Measurements from ENCODE around the gene SCYGR5. TPM values are rescaled to one million over a fixed set of nuclear protein-coding genes. Genes with fewer than 3 reads are reported as not detected.

Gene SCYGR5
- total and polyA plus RNA-seq, 12 donors = not detected

DNA sequence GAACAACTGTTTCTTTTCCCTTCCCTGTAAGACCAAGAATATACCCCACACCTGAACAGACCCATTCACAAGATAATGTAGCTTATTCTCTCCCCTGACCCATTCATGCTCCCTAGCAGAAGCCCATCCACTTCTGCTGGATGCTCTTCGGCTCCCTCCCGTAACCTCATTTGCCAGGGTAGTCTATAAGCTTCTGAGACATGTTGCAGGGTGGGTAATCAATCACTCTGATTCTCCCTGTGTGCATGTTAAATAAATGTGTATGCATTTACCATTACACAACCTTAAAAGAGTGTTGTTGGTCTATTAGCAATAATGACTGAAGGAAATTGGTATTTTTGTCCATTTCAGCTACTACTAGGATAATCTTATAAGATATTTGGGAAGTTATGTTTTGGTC lies 49.9 kb downstream of the SCYGR5 start:
- 92 to 97% methylated on average over 2 of the region's 2 CpGs for WGBS, 2 donors
- H3K36me3 ChIP-seq = no peaks in the 10 kb centered on the region
- DNase-seq = no peak
- H3K27me3 ChIP-seq = peaks cover 0 to 18% (median 6%) of the 10 kb centered on the region in 7 donors
- intact Hi-C loops (cut with DNase I) = no loop called here
- TF ChIP-seq, protein P1, sequence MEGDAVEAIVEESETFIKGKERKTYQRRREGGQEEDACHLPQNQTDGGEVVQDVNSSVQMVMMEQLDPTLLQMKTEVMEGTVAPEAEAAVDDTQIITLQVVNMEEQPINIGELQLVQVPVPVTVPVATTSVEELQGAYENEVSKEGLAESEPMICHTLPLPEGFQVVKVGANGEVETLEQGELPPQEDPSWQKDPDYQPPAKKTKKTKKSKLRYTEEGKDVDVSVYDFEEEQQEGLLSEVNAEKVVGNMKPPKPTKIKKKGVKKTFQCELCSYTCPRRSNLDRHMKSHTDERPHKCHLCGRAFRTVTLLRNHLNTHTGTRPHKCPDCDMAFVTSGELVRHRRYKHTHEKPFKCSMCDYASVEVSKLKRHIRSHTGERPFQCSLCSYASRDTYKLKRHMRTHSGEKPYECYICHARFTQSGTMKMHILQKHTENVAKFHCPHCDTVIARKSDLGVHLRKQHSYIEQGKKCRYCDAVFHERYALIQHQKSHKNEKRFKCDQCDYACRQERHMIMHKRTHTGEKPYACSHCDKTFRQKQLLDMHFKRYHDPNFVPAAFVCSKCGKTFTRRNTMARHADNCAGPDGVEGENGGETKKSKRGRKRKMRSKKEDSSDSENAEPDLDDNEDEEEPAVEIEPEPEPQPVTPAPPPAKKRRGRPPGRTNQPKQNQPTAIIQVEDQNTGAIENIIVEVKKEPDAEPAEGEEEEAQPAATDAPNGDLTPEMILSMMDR (IDR thresholded peaks at IDR 0.05) = no peak
- no peaks in the 10 kb centered on the region for H3K9me3 ChIP-seq
- H3K4me1 ChIP-seq = peaks cover 0 to 16% (median 11%) of the 10 kb centered on the region in 9 donors
- no peak for ATAC-seq
- no peak overlapping the region for H3K4me3 ChIP-seq
- H3K27ac ChIP-seq = no peak overlapping the region

Other genes starting within 250 kb of the SCYGR5 start
- gene AGFG1, start 194.6 kb upstream of the SCYGR5 start, total RNA-seq = 10 to 100 TPM; 52.8 to 77.9 (median 59.0) TPM
- 10 to 100 TPM; 14.1 to 42.1 TPM for gene AGFG1, start 194.6 kb upstream of the SCYGR5 start, polyA plus RNA-seq
- gene SCYGR2, start 67.9 kb upstream of the SCYGR5 start, total RNA-seq = not detected
- not detected for gene SCYGR2, start 67.9 kb upstream of the SCYGR5 start, polyA plus RNA-seq
- gene SCYGR3, start 52.0 kb upstream of the SCYGR5 start, total RNA-seq = not detected
- not detected for gene SCYGR3, start 52.0 kb upstream of the SCYGR5 start, polyA plus RNA-seq
- gene SCYGR4, start 49.3 kb upstream of the SCYGR5 start, total RNA-seq = not detected
- gene SCYGR4, start 49.3 kb upstream of the SCYGR5 start, polyA plus RNA-seq = not detected
- 1 to 10 TPM in 4 of 10 donors, under 1 TPM in 6; 0.13 to 4.5 (median 0.74) TPM for gene SLC19A3, start 51.2 kb downstream of the SCYGR5 start, total RNA-seq
- 1 to 10 TPM in 1 of 2 donors, under 1 TPM in 1; 0.81 to 2.3 TPM for gene SLC19A3, start 51.2 kb downstream of the SCYGR5 start, polyA plus RNA-seq
- not detected for gene SCYGR6, start 58.0 kb downstream of the SCYGR5 start, total RNA-seq
- not detected for gene SCYGR6, start 58.0 kb downstream of the SCYGR5 start, polyA plus RNA-seq
- gene SCYGR7, start 61.5 kb downstream of the SCYGR5 start, total RNA-seq = not detected
- gene SCYGR7, start 61.5 kb downstream of the SCYGR5 start, polyA plus RNA-seq = not detected
- not detected for gene SCYGR8, start 79.1 kb downstream of the SCYGR5 start, total RNA-seq
- gene SCYGR8, start 79.1 kb downstream of the SCYGR5 start, polyA plus RNA-seq = not detected
- not detected for gene CCL20, start 147.0 kb downstream of the SCYGR5 start, total RNA-seq
- gene CCL20, start 147.0 kb downstream of the SCYGR5 start, polyA plus RNA-seq = under 1 TPM in 1 of 2 donors, not detected in 1; 0.20 TPM
- gene DAW1, start 204.8 kb downstream of the SCYGR5 start, total RNA-seq = under 1 TPM in 3 of 10 donors, not detected in 7; 0.14 to 0.50 (median 0.18) TPM
- under 1 TPM; 0.22 to 0.43 TPM for gene DAW1, start 204.8 kb downstream of the SCYGR5 start, polyA plus RNA-seq

Measured in heart right ventricle (tissue), 16 donors.